SK-N-SH (cell line): ENCODE results near the gene WDFY2. TPM values are rescaled to one million over a fixed set of nuclear protein-coding genes. Genes with fewer than 3 reads are reported as not detected.

ENCODE experiments used
- CTCF ChIA-PET: fragments of 300-600, 350-600 bp; formaldehyde crosslinking; extraction: SDS; loops from one replicate; lab custom pipeline; 2021; lab: Yijun Ruan, JAX
- POLR2A ChIA-PET: fragments of 350-600 bp; sonication (Branson Sonifier 250); formaldehyde crosslinking; extraction: SDS; loops from one replicate; lab custom pipeline; 2020; ENCODE audit warnings: antibody characterized with exemption, inconsistent platforms; lab: Yijun Ruan, JAX
- DNase-seq: peaks from one replicate; pipeline ENCODE4 v3.0.0; 2012
- H2AFZ ChIP-seq: fragments of 200-600 bp; sonication (generic); 2 replicates; pipeline ENCODE4 v1.8.1; 2016; ENCODE audit warnings: antibody characterized with exemption, mild to moderate bottlenecking, low read depth
- H3F3A ChIP-seq: fragments of 200-600 bp; sonication (generic); replicated peaks from 2 replicates; pipeline ENCODE3; 2016; ENCODE audit warnings: antibody characterized with exemption, mild to moderate bottlenecking; ENCODE audit not compliant: insufficient read depth
- H3K27ac ChIP-seq, 2 experiments: fragments of 200-500 bp in 1 of 2; fragments of 200-600 bp in 1 of 2; sonication (Bioruptor generic) in 1 of 2; sonication (generic), shearing (Covaris generic) in 1 of 2; 2 replicates each; pipeline versions ENCODE4 v1.5.1 to v1.6.1; 2014 to 2016; ENCODE audit warnings: low read depth in 2 of 2, inconsistent platforms in 1 of 2, low read length in 1 of 2, mild to moderate bottlenecking in 1 of 2, mixed read lengths in 1 of 2
- H3K27me3 ChIP-seq: fragments of 200-600 bp; sonication (generic), shearing (Covaris generic); 2 replicates; pipeline ENCODE4 v1.6.1; 2016; ENCODE audit warnings: mixed run types; ENCODE audit not compliant: insufficient read depth
- H3K36me3 ChIP-seq, 2 experiments: fragments of 200-500 bp in 1 of 2; fragments of 200-600 bp in 1 of 2; sonication (Bioruptor generic) in 1 of 2; sonication (generic) in 1 of 2; replicated peaks in 1 of 2; 2 replicates each; pipeline versions ENCODE3 to v1.5.1; 2014 to 2016; ENCODE audit warnings: low read length in 1 of 2, mild to moderate bottlenecking in 1 of 2; ENCODE audit not compliant: insufficient read depth in 2 of 2, control insufficient read depth in 1 of 2
- H3K4me1 ChIP-seq, 2 experiments: fragments of 200-500 bp in 1 of 2; fragments of 200-600 bp in 1 of 2; sonication (Bioruptor generic) in 1 of 2; sonication (generic), shearing (Covaris generic) in 1 of 2; 2 replicates each; pipeline versions ENCODE4 v1.5.1 to v1.6.1; 2014 to 2016; ENCODE audit warnings: low read depth in 1 of 2, low read length in 1 of 2, mixed run types in 1 of 2; ENCODE audit not compliant: insufficient read depth in 2 of 2, control insufficient read depth in 1 of 2
- H3K4me2 ChIP-seq: fragments of 200-600 bp; sonication (generic), shearing (Covaris generic); 2 replicates; pipeline ENCODE4 v1.6.1; 2017; ENCODE audit warnings: mixed run types
- H3K4me3 ChIP-seq, 2 experiments: fragments of 200-500 bp in 1 of 2; fragments of 200-600 bp in 1 of 2; sonication (Bioruptor generic) in 1 of 2; sonication (generic), shearing (Covaris generic) in 1 of 2; 2 replicates each; pipeline versions ENCODE4 v1.5.1 to v1.8.1; 2014 to 2016; ENCODE audit warnings: low read depth in 2 of 2, inconsistent platforms in 1 of 2, low read length in 1 of 2, mild to moderate bottlenecking in 1 of 2, mixed read lengths in 1 of 2, moderate library complexity in 1 of 2
- H3K79me2 ChIP-seq: fragments of 200-600 bp; sonication (generic); 2 replicates; pipeline ENCODE4 v1.8.1; 2017; ENCODE audit warnings: mild to moderate bottlenecking; ENCODE audit not compliant: insufficient read depth
- H3K9ac ChIP-seq: fragments of 200-600 bp; sonication (generic); 2 replicates; pipeline ENCODE4 v1.6.1; 2017; ENCODE audit warnings: mixed run types
- H3K9me2 ChIP-seq: fragments of 200-600 bp; sonication (generic); 2 replicates; pipeline ENCODE4 v1.6.1; 2017; ENCODE audit warnings: mixed run types
- H3K9me3 ChIP-seq: fragments of 200-600 bp; sonication (generic); 2 replicates; pipeline ENCODE4 v1.6.1; 2017; ENCODE audit warnings: mixed run types, mild to moderate bottlenecking, moderate library complexity
- H4K20me1 ChIP-seq: fragments of 200-600 bp; sonication (generic); 2 replicates; pipeline ENCODE4 v1.6.1; 2017; ENCODE audit warnings: mild to moderate bottlenecking, mixed run types; ENCODE audit not compliant: insufficient read depth
- CHD2 ChIP-seq: fragments of 150-350 bp; IDR thresholded peaks from 2 replicates; pipeline ENCODE4 v1.6.1; 2018; ENCODE audit warnings: low read length; ENCODE audit not compliant: partially characterized antibody
- FOXJ3 ChIP-seq: sonication (generic); formaldehyde crosslinking; IDR thresholded peaks from 2 replicates; pipeline ENCODE4 v1.5.1; 2020; ENCODE audit warnings: mild to moderate bottlenecking, missing genetic modification reagents
- GABPA ChIP-seq: IDR thresholded peaks from 2 replicates; pipeline ENCODE4 v1.4.0; 2012; ENCODE audit warnings: low read depth, mild to moderate bottlenecking
- MXI1 ChIP-seq: IDR thresholded peaks from 2 replicates; pipeline ENCODE4 v1.6.1; 2012; ENCODE audit warnings: mild to moderate bottlenecking, low read depth, low read length, improper control_type of control experiment
- POLR2AphosphoS5 ChIP-seq: IDR thresholded peaks from 2 replicates; pipeline ENCODE4 v1.6.1; 2012; ENCODE audit warnings: low read depth, low read length
- RCOR1 ChIP-seq: fragments of 150-350 bp; IDR thresholded peaks from 2 replicates; pipeline ENCODE4 v1.6.1; 2017; ENCODE audit warnings: antibody characterized with exemption, low read length
- TCF12 ChIP-seq: IDR thresholded peaks from 2 replicates; pipeline ENCODE4 v1.4.0; 2012
- YY1 ChIP-seq: IDR thresholded peaks from 2 replicates; pipeline ENCODE4 v1.4.0; 2012; ENCODE audit warnings: low read depth, mild to moderate bottlenecking
- WGBS: methylation state at CpG from one replicate; pipeline ENCODE4 v1.1.6; 2017; ENCODE audit warnings: low lambda C conversion rate; 5-methylcytosine and 5-hydroxymethylcytosine counted together
- polyA plus RNA-seq, 3 experiments: library from polyadenylated mRNA; depleted of rRNA; stranded (reverse); fragments of >200 nt; gene quantifications; 2 replicates each; pipeline ENCODE4 v1.2.3, GENCODE V29; 2012
- TF ChIP-seq, protein P1 (sequence below): IDR thresholded peaks from 2 replicates; pipeline ENCODE4 v1.4.0; 2012; ENCODE audit warnings: low read depth, borderline replicate concordance
- TF ChIP-seq, protein P2 (sequence below): fragments of 150-350 bp; IDR thresholded peaks from 2 replicates; pipeline ENCODE4 v1.6.1; 2016; ENCODE audit warnings: mild to moderate bottlenecking, low read depth, low read length
- TF ChIP-seq, protein P3 (sequence below): IDR thresholded peaks from 2 replicates; pipeline ENCODE4 v1.6.1; 2012; ENCODE audit warnings: mild to moderate bottlenecking, low read depth, low read length, moderate library complexity

WDFY2 gene
- polyA plus RNA-seq, 1 of the 3 experiments (the other 2 are of a cell fraction): 4.1 TPM

DNA sequence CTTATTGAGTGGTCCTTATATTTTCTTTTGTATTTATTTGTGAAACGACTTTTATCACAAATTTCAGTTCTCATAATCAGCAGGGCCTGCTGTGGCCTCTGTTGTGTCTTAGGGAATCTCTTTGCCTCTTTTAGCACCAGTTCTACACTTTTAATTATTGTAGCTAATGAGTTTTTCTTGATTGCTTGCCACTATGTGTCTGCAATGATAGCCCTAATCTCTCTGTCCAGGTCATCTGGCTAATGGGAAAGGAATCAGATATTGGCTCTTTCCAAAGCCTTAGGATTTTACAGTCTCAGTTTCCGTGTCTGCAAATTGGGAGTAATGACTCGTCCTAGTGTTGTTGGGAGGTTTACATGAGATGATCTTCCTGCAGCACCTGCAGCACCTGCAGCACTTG, 10.2 kb downstream of the WDFY2 start:
- H3K9me3 ChIP-seq: no peaks in the 10 kb centered on the region
- no peak overlapping the region for H3K4me2 ChIP-seq
- 82% methylated on average over 3 of the region's 3 CpGs for WGBS
- peaks cover 25 to 34% of the 10 kb centered on the region in 2 experiments; a peak in 3 of 4 replicates for H3K4me1 ChIP-seq
- TF ChIP-seq YY1: no peak
- TF ChIP-seq RCOR1: no peak
- TF ChIP-seq POLR2AphosphoS5: no peak
- TF ChIP-seq MXI1: no peak
- no peak for TF ChIP-seq CHD2
- TF ChIP-seq GABPA: no peak
- H3K27me3 ChIP-seq: no peaks in the 10 kb centered on the region
- POLR2A ChIA-PET: interaction anchor here (1.5 kb wide), 1 partner anchor 192 kb away, joined by 4 read pairs; no protein-coding TSS in a partner anchor
- CTCF ChIA-PET: no interaction called here
- DNase-seq: no peak
- no peaks in the 10 kb centered on the region for H3K9me2 ChIP-seq
- H3K79me2 ChIP-seq: peaks cover 91% of the 10 kb centered on the region
- H3K9ac ChIP-seq: no peak overlapping the region
- H2AFZ ChIP-seq: no peak overlapping the region
- H4K20me1 ChIP-seq: peaks cover 18% of the 10 kb centered on the region; the same call in 1 of the 2 replicates
- H3F3A ChIP-seq: peaks cover 28% of the 10 kb centered on the region
- H3K27ac ChIP-seq: no peak overlapping the region
- H3K4me3 ChIP-seq: no peak overlapping the region
- no peaks in the 10 kb centered on the region for H3K36me3 ChIP-seq

DNA sequence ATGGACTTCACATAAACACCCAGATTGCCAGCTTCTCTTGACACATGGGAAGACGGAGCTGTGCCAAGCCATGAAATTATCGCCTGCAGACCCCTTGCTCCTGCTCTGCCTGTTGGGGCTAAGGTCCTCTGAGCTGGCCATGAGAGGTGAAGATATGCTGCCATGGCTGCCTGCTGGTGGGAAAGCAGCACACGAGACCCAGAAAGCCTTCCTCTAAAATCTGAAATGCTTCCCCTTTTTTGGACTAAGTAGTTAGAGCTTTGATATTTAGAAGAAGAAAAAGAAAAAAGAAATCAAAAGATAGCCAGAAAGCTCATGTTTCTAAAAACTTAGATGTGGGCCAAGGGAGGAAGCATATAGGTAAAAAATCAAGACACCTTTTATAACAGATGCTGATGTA, 11.2 kb downstream of the WDFY2 start:
- CTCF ChIA-PET: interaction anchor here (0.6 to 2.3 kb wide), 5 partner anchors 8 to 202 kb away, joined by 3 to 9 read pairs (median 4); no protein-coding TSS in a partner anchor
- POLR2A ChIA-PET: interaction anchor here (1.5 kb wide), 1 partner anchor 191 kb away, joined by 4 read pairs; no protein-coding TSS in a partner anchor
- peaks cover 14% of the 10 kb centered on the region; the same call in 1 of the 2 replicates for H4K20me1 ChIP-seq

More for the DNA sequence above, 11.2 kb downstream of the WDFY2 start:
- no peak overlapping the region for H3K9ac ChIP-seq
- H3K36me3 ChIP-seq: no peaks in the 10 kb centered on the region
- no peak for DNase-seq
- H3K4me3 ChIP-seq: no peak overlapping the region
- H2AFZ ChIP-seq: no peak overlapping the region
- no peak overlapping the region for H3K27ac ChIP-seq
- TF ChIP-seq TCF12 (no peak), FOXJ3 (CRISPR knock-in tag) (no peak), RCOR1 (no peak)
- TF ChIP-seq, protein P1, sequence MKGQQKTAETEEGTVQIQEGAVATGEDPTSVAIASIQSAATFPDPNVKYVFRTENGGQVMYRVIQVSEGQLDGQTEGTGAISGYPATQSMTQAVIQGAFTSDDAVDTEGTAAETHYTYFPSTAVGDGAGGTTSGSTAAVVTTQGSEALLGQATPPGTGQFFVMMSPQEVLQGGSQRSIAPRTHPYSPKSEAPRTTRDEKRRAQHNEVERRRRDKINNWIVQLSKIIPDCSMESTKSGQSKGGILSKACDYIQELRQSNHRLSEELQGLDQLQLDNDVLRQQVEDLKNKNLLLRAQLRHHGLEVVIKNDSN: no peak
- TF ChIP-seq, protein P2, sequence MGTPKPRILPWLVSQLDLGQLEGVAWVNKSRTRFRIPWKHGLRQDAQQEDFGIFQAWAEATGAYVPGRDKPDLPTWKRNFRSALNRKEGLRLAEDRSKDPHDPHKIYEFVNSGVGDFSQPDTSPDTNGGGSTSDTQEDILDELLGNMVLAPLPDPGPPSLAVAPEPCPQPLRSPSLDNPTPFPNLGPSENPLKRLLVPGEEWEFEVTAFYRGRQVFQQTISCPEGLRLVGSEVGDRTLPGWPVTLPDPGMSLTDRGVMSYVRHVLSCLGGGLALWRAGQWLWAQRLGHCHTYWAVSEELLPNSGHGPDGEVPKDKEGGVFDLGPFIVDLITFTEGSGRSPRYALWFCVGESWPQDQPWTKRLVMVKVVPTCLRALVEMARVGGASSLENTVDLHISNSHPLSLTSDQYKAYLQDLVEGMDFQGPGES: no peak
- TF ChIP-seq, protein P3, sequence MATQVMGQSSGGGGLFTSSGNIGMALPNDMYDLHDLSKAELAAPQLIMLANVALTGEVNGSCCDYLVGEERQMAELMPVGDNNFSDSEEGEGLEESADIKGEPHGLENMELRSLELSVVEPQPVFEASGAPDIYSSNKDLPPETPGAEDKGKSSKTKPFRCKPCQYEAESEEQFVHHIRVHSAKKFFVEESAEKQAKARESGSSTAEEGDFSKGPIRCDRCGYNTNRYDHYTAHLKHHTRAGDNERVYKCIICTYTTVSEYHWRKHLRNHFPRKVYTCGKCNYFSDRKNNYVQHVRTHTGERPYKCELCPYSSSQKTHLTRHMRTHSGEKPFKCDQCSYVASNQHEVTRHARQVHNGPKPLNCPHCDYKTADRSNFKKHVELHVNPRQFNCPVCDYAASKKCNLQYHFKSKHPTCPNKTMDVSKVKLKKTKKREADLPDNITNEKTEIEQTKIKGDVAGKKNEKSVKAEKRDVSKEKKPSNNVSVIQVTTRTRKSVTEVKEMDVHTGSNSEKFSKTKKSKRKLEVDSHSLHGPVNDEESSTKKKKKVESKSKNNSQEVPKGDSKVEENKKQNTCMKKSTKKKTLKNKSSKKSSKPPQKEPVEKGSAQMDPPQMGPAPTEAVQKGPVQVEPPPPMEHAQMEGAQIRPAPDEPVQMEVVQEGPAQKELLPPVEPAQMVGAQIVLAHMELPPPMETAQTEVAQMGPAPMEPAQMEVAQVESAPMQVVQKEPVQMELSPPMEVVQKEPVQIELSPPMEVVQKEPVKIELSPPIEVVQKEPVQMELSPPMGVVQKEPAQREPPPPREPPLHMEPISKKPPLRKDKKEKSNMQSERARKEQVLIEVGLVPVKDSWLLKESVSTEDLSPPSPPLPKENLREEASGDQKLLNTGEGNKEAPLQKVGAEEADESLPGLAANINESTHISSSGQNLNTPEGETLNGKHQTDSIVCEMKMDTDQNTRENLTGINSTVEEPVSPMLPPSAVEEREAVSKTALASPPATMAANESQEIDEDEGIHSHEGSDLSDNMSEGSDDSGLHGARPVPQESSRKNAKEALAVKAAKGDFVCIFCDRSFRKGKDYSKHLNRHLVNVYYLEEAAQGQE: no peak
- no peak overlapping the region for H3K4me2 ChIP-seq
- peaks cover 22 to 25% of the 10 kb centered on the region in 2 experiments; a peak in 3 of 4 replicates for H3K4me1 ChIP-seq
- WGBS: 100% methylated on average over 3 of the region's 3 CpGs
- peaks cover 18% of the 10 kb centered on the region for H3F3A ChIP-seq
- H3K79me2 ChIP-seq: peaks cover 87% of the 10 kb centered on the region
- H3K9me3 ChIP-seq: no peaks in the 10 kb centered on the region
- no peaks in the 10 kb centered on the region for H3K27me3 ChIP-seq
- H3K9me2 ChIP-seq: no peaks in the 10 kb centered on the region
